Measurements from ENCODE around the gene ARSI.

GRCh38 chr5:150347003-150347402 is 44.3 kb upstream of the ARSI start:
- TF ChIP-seq, protein P1, sequence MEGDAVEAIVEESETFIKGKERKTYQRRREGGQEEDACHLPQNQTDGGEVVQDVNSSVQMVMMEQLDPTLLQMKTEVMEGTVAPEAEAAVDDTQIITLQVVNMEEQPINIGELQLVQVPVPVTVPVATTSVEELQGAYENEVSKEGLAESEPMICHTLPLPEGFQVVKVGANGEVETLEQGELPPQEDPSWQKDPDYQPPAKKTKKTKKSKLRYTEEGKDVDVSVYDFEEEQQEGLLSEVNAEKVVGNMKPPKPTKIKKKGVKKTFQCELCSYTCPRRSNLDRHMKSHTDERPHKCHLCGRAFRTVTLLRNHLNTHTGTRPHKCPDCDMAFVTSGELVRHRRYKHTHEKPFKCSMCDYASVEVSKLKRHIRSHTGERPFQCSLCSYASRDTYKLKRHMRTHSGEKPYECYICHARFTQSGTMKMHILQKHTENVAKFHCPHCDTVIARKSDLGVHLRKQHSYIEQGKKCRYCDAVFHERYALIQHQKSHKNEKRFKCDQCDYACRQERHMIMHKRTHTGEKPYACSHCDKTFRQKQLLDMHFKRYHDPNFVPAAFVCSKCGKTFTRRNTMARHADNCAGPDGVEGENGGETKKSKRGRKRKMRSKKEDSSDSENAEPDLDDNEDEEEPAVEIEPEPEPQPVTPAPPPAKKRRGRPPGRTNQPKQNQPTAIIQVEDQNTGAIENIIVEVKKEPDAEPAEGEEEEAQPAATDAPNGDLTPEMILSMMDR (IDR thresholded peaks at IDR 0.05) = no peak
- no peak for TF ChIP-seq ZFX (IDR thresholded peaks at IDR 0.05; ENCODE audit: borderline replicate concordance)
